ENCODE data around the gene SGMS1. TPM values are rescaled to one million over a fixed set of nuclear protein-coding genes. Genes with fewer than 3 reads are reported as not detected.
"Not testable (repeated sequence)": the region's sequence is repeated elsewhere in the genome, so short reads cannot be mapped to it uniquely, and the experiment has no call there.

The SGMS1 gene
- total RNA-seq, 2 donors from 2014 or later, result 19.4 to 19.5 TPM

- H3K27me3 ChIP-seq, result no peaks in the 10 kb centered on the region
- no peak for TF ChIP-seq CTCF (IDR thresholded peaks at IDR 0.05)
- DNase-seq, result no peak
- intact Hi-C loops (cut with DNase I), result no loop called here
- no peaks in the 10 kb centered on the region for H3K4me1 ChIP-seq
- H3K9me3 ChIP-seq, result no peaks in the 10 kb centered on the region
- H3K36me3 ChIP-seq, result no peaks in the 10 kb centered on the region
- H3K27ac ChIP-seq, result no peak overlapping the region
- no peak overlapping the region for H3K4me3 ChIP-seq
- H3K9ac ChIP-seq (ENCODE audit: low read depth in 2 of 2, low read length in 2 of 2), result no peak overlapping the region
These were observed 169.8 kb downstream of the SGMS1 start for GRCh38 chr10:50453940-50454339.

- no peaks in the 10 kb centered on the region for H3K27me3 ChIP-seq
These were observed 171.2 kb downstream of the SGMS1 start for GRCh38 chr10:50452603-50453002.

GRCh38 chr10:50447691-50448090 is 176.1 kb downstream of the SGMS1 start:
- Histone ChIP-seq H3K4me1 (no peaks in the 10 kb centered on the region), H3K9ac (ENCODE audit: low read depth in 2 of 2, low read length in 2 of 2) (no peak overlapping the region), H3K4me3 (no peak overlapping the region), H3K27me3 (no peaks in the 10 kb centered on the region), H3K27ac (no peak overlapping the region), H3K9me3 (no peaks in the 10 kb centered on the region), H3K36me3 (no peaks in the 10 kb centered on the region)
- no peak for DNase-seq
- intact Hi-C loops (cut with DNase I), result no loop called here
- TF ChIP-seq CTCF (IDR thresholded peaks at IDR 0.05), result no peak

More at GRCh38 chr10:50452603-50453002, 171.2 kb downstream of the SGMS1 start:
- no peak overlapping the region for H3K27ac ChIP-seq
- no peak for TF ChIP-seq CTCF (IDR thresholded peaks at IDR 0.05)
- H3K9ac ChIP-seq (ENCODE audit: low read depth in 2 of 2, low read length in 2 of 2), result no peak overlapping the region
- no peaks in the 10 kb centered on the region for H3K36me3 ChIP-seq
- intact Hi-C loops (cut with DNase I), result no loop called here
- no peaks in the 10 kb centered on the region for H3K4me1 ChIP-seq
- no peaks in the 10 kb centered on the region for H3K9me3 ChIP-seq
- H3K4me3 ChIP-seq, result no peak overlapping the region
- no peak for DNase-seq

- H3K36me3 ChIP-seq; intact Hi-C loops (cut with DNase I); H3K4me3 ChIP-seq; H3K4me1 ChIP-seq; H3K27me3 ChIP-seq; H3K27ac ChIP-seq; DNase-seq; H3K9ac ChIP-seq (ENCODE audit: low read depth in 2 of 2, low read length in 2 of 2); H3K9me3 ChIP-seq: not testable (repeated sequence)
These were observed 178.0 kb downstream of the SGMS1 start for GRCh38 chr10:50445777-50446176.

- H3K4me3 ChIP-seq, result no peak overlapping the region
- intact Hi-C loops (cut with DNase I), result no loop called here
- no peaks in the 10 kb centered on the region for H3K9me3 ChIP-seq
- no peak overlapping the region for H3K9ac ChIP-seq (ENCODE audit: low read depth in 2 of 2, low read length in 2 of 2)
- no peaks in the 10 kb centered on the region for H3K4me1 ChIP-seq
- H3K27me3 ChIP-seq, result no peaks in the 10 kb centered on the region
- DNase-seq, result no peak
- H3K27ac ChIP-seq, result no peak overlapping the region
- no peak for TF ChIP-seq CTCF (IDR thresholded peaks at IDR 0.05)
- no peaks in the 10 kb centered on the region for H3K36me3 ChIP-seq
These were observed 183.3 kb downstream of the SGMS1 start for GRCh38 chr10:50440489-50440888.

GRCh38 chr10:50439806-50440205 is 183.9 kb downstream of the SGMS1 start:
- Histone ChIP-seq H3K4me1 (no peaks in the 10 kb centered on the region), H3K27ac (no peak overlapping the region), H3K36me3 (no peaks in the 10 kb centered on the region), H3K4me3 (no peak overlapping the region), H3K9ac (ENCODE audit: low read depth in 2 of 2, low read length in 2 of 2) (no peak overlapping the region), H3K27me3 (no peaks in the 10 kb centered on the region), H3K9me3 (no peaks in the 10 kb centered on the region)
- DNase-seq, result no peak
- intact Hi-C loops (cut with DNase I), result no loop called here
- no peak for TF ChIP-seq CTCF (IDR thresholded peaks at IDR 0.05)
